Activated CD4-positive, alpha-beta T cell treated with anti-CD3 and anti-CD28 coated beads for 36 hours (primary cell): ENCODE data around the gene PHF21B. TPM values are rescaled to one million over a fixed set of nuclear protein-coding genes. Genes with fewer than 3 reads are reported as not detected.

Experiments
- ATAC-seq: fragments of 200-7000 bp; cut with Tn5 transposase; one replicate; pipeline ENCODE4 v1.10.0; 2021; ENCODE audit warnings: mild to moderate bottlenecking, moderate library complexity
- CTCF ChIA-PET: fragments of 350-600 bp; sonication (Branson Sonifier 250); formaldehyde crosslinking; loops from one replicate; lab custom pipeline; 2021; ENCODE audit warnings: antibody characterized with exemption; lab: Charles Lee
- POLR2A ChIA-PET: fragments of 350-600 bp; sonication (Branson Sonifier 250); formaldehyde crosslinking; loops from one replicate; lab custom pipeline; 2021; ENCODE audit warnings: antibody characterized with exemption, inconsistent platforms; lab: Charles Lee
- DNase-seq: peaks from one replicate; pipeline ENCODE4 v3.0.0-alpha.2; 2020
- H3K27ac Mint-ChIP-seq: one replicate; pipeline ENCODE4 v1.8.0; 2021; ENCODE audit warnings: mixed read lengths
- H3K27me3 Mint-ChIP-seq: one replicate; pipeline ENCODE4 v1.8.0; 2021; ENCODE audit warnings: mixed read lengths
- H3K36me3 Mint-ChIP-seq: one replicate; pipeline ENCODE4 v1.8.0; 2021; ENCODE audit warnings: low read depth, mixed read lengths
- H3K4me1 Mint-ChIP-seq: one replicate; pipeline ENCODE4 v1.8.0; 2021; ENCODE audit warnings: mixed read lengths
- H3K4me3 Mint-ChIP-seq: one replicate; pipeline ENCODE4 v1.8.0; 2021; ENCODE audit warnings: mild to moderate bottlenecking, moderate library complexity, mixed read lengths
- H3K9me3 Mint-ChIP-seq: one replicate; pipeline ENCODE4 v1.8.0; 2021; ENCODE audit warnings: low read depth, mixed read lengths
- intact Hi-C, 2 experiments: fragments of 100-400 bp; cut with DNase I in 1 of 2; cut with micrococcal nuclease in 1 of 2; formaldehyde crosslinking; loops; one replicate each; pipeline versions ENCODE4 v1.14.2 to v1.15.1; 2022 to 2024; cut with DNase I, micrococcal nuclease
- total RNA-seq, 2 experiments: library from RNA; stranded (reverse); gene quantifications; one replicate each; pipeline ENCODE4 v1.2.3, GENCODE V29; 2021

Gene PHF21B
- total RNA-seq, 2 experiments from 2014 or later: not detected

- Mint-ChIP-seq H3K9me3 (no peaks in the 10 kb centered on the region), H3K4me1 (peaks cover 15% of the 10 kb centered on the region), H3K36me3 (no peaks in the 10 kb centered on the region), H3K4me3 (peak overlapping the region; percentile 72), H3K27ac (no peak overlapping the region), H3K27me3 (peaks cover 46% of the 10 kb centered on the region)
- intact Hi-C loops: loop anchor here in 1 of 2 experiments (2.0 kb wide), 1 partner anchor 54 kb away; no protein-coding TSS in a partner anchor
- POLR2A ChIA-PET: no interaction called here
- DNase-seq (no peak), ATAC-seq (no peak)
- CTCF ChIA-PET: interaction anchor here (0.8 kb wide), 1 partner anchor 42 kb away, joined by 3 read pairs; no protein-coding TSS in a partner anchor
These were observed 711 bp upstream of the PHF21B start for GRCh38 chr22:45010532-45010900.

- ChIA-PET CTCF (no interaction called here), POLR2A (no interaction called here)
- intact Hi-C loops: loop anchor here in 1 of 2 experiments (2.0 kb wide), 1 partner anchor 76 kb away; no protein-coding TSS in a partner anchor
- no peaks in the 10 kb centered on the region for H3K36me3 Mint-ChIP-seq
- peaks cover 53% of the 10 kb centered on the region for H3K27me3 Mint-ChIP-seq
- no peaks in the 10 kb centered on the region for H3K9me3 Mint-ChIP-seq
- H3K27ac Mint-ChIP-seq: no peak overlapping the region
- peaks cover 15% of the 10 kb centered on the region for H3K4me1 Mint-ChIP-seq
- ATAC-seq (no peak), DNase-seq (peak; percentile 17)
- no peak overlapping the region for H3K4me3 Mint-ChIP-seq
These were observed 827 bp downstream of the PHF21B start for GRCh38 chr22:45008751-45009605.

GRCh38 chr22:45008186-45008681, 1.6 kb downstream of the PHF21B start:
- intact Hi-C loops: loop anchor here in 1 of 2 experiments (2.0 kb wide), 1 partner anchor 77 kb away; no protein-coding TSS in a partner anchor
- no peak overlapping the region for H3K27ac Mint-ChIP-seq

GRCh38 chr22:45007391-45008185, 2.2 kb downstream of the PHF21B start:
- ATAC-seq (peak; percentile 47), DNase-seq (peak; percentile 44)
- Mint-ChIP-seq H3K9me3 (no peaks in the 10 kb centered on the region), H3K36me3 (no peaks in the 10 kb centered on the region), H3K27ac (no peak overlapping the region), H3K4me3 (no peak overlapping the region), H3K4me1 (peaks cover 15% of the 10 kb centered on the region), H3K27me3 (peaks cover 57% of the 10 kb centered on the region)
- CTCF ChIA-PET: interaction anchor here (0.6 kb wide), 1 partner anchor 429 kb away, joined by 3 read pairs; no protein-coding TSS in a partner anchor
- intact Hi-C loops: loop anchor here in 1 of 2 experiments (1.0 to 2.0 kb wide), 2 partner anchors 32 to 77 kb away; no protein-coding TSS in a partner anchor
- POLR2A ChIA-PET: interaction anchor here (0.9 kb wide), 1 partner anchor 9 kb away, joined by 3 read pairs; no protein-coding TSS in a partner anchor

More at GRCh38 chr22:45008186-45008681, 1.6 kb downstream of the PHF21B start:
- H3K36me3 Mint-ChIP-seq: no peaks in the 10 kb centered on the region
- ChIA-PET CTCF (interaction anchor here (0.6 kb wide), 1 partner anchor 428 kb away, joined by 3 read pairs; no protein-coding TSS in a partner anchor), POLR2A (interaction anchor here (0.9 kb wide), 1 partner anchor 9 kb away, joined by 3 read pairs; no protein-coding TSS in a partner anchor)
- peaks cover 55% of the 10 kb centered on the region for H3K27me3 Mint-ChIP-seq
- peaks cover 15% of the 10 kb centered on the region for H3K4me1 Mint-ChIP-seq
- peak; percentile 29 for DNase-seq
- ATAC-seq: no peak
- H3K4me3 Mint-ChIP-seq: no peak overlapping the region
- no peaks in the 10 kb centered on the region for H3K9me3 Mint-ChIP-seq

DNA sequence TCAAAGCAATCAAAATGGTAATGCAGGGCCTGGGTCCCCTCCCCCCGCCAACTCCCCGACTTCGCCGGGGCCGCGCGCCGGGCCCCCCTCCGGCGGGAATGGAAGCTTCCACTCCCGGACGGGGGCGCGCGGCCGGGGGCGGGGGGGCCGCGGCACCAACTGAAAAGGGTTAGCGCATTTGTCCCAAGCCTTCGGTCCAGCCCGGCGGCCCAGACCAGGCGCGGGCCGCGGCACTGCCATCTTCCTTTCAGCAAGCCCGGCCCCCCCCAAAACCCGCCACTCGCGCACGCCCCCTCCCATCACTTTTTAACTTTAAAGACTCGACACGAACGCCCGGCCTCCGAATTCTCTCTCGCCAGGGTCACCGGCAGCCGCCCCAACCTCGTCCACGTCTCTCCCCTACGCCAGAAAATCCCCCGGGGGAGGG, 2.8 kb downstream of the PHF21B start:
- peaks cover 15% of the 10 kb centered on the region for H3K4me1 Mint-ChIP-seq
- H3K9me3 Mint-ChIP-seq: no peaks in the 10 kb centered on the region
- DNase-seq: no peak
- H3K27me3 Mint-ChIP-seq: peaks cover 53% of the 10 kb centered on the region
- intact Hi-C loops: loop anchor here in 1 of 2 experiments (1.0 kb wide), 1 partner anchor 32 kb away; no protein-coding TSS in a partner anchor
- CTCF ChIA-PET: interaction anchor here (0.8 kb wide), 1 partner anchor 13 kb away, joined by 3 read pairs; no protein-coding TSS in a partner anchor
- H3K27ac Mint-ChIP-seq: no peak overlapping the region
- POLR2A ChIA-PET: no interaction called here
- no peak overlapping the region for H3K4me3 Mint-ChIP-seq
- no peak for ATAC-seq
- no peaks in the 10 kb centered on the region for H3K36me3 Mint-ChIP-seq

DNA sequence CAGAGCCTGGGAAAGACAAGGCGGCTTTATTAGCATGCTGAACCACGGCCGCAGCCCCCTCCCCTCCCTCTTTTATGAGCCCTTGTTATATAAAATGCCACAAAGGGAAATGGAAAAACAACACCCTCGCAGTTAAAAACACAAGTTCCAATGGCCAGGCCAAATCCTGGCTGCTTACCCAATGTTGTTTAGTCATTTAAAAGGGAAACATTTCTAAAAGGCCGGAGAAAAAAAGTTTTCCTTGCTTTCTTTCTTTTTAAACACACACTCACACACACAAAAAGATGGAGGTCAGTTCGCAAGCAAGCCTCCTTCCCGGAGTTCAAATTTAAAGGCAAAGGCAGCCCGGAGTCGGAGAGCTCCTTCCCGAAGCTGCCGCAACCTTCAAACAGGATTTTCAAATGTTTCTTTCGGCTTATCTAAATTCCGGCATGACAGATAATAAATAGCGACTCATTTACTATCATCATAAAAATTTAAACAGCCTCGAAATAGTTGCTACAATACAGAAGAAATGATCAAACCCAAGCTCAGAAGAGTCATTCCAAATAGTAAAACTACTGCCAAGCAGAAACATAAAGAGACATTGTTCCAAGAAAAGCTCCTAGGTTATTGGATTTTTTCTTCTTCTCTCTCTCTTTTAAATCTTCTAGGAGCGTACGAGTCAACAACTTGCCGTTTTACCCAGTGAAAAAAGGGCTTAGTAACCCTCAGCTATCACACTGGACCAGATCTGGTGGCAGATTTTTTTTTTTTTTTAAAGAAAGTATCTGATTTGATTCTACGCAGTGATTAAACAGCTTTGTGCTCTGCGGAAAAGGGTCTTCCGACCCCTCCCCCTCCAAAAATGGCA, 3.5 kb downstream of the PHF21B start:
- H3K36me3 Mint-ChIP-seq: no peaks in the 10 kb centered on the region
- ATAC-seq (no peak), DNase-seq (no peak)
- ChIA-PET POLR2A (no interaction called here), CTCF (interaction anchor here (0.7 to 0.8 kb wide), 2 partner anchors 12 to 143 kb away, joined by 3 read pairs; no protein-coding TSS in a partner anchor)
- no peaks in the 10 kb centered on the region for H3K9me3 Mint-ChIP-seq
- peaks cover 50% of the 10 kb centered on the region for H3K27me3 Mint-ChIP-seq
- intact Hi-C loops: no loop called here
- H3K4me3 Mint-ChIP-seq: no peak overlapping the region
- no peak overlapping the region for H3K27ac Mint-ChIP-seq
- H3K4me1 Mint-ChIP-seq: peaks cover 15% of the 10 kb centered on the region

GRCh38 chr22:45001653-45002052, 8.2 kb downstream of the PHF21B start:
- ATAC-seq: no peak

GRCh38 chr22:45000330-45000729, 9.5 kb downstream of the PHF21B start:
- Mint-ChIP-seq H3K9me3 (no peaks in the 10 kb centered on the region), H3K27ac (no peak overlapping the region), H3K27me3 (peaks cover 31% of the 10 kb centered on the region), H3K4me1 (no peaks in the 10 kb centered on the region), H3K36me3 (no peaks in the 10 kb centered on the region), H3K4me3 (no peak overlapping the region)
- no peak for DNase-seq
- ChIA-PET CTCF (no interaction called here), POLR2A (no interaction called here)
- intact Hi-C loops: no loop called here
- no peak for ATAC-seq

More at GRCh38 chr22:45001653-45002052, 8.2 kb downstream of the PHF21B start:
- no peak for DNase-seq
- Mint-ChIP-seq H3K27ac (no peak overlapping the region), H3K4me3 (no peak overlapping the region), H3K4me1 (peaks cover 5% of the 10 kb centered on the region), H3K9me3 (no peaks in the 10 kb centered on the region), H3K27me3 (peaks cover 40% of the 10 kb centered on the region), H3K36me3 (no peaks in the 10 kb centered on the region)
- intact Hi-C loops: no loop called here
- ChIA-PET POLR2A (interaction anchor here (0.7 kb wide), 1 partner anchor 17 kb away, joined by 3 read pairs; no protein-coding TSS in a partner anchor), CTCF (no interaction called here)

- no peak for ATAC-seq
- ChIA-PET CTCF (no interaction called here), POLR2A (no interaction called here)
- no peak for DNase-seq
- Mint-ChIP-seq H3K4me1 (no peaks in the 10 kb centered on the region), H3K27me3 (peaks cover 25% of the 10 kb centered on the region), H3K9me3 (no peaks in the 10 kb centered on the region), H3K4me3 (no peak overlapping the region), H3K27ac (no peak overlapping the region), H3K36me3 (no peaks in the 10 kb centered on the region)
- intact Hi-C loops: loop anchor here in 1 of 2 experiments (10.0 kb wide), 1 partner anchor 305 kb away; no protein-coding TSS in a partner anchor
These were observed 10.1 kb downstream of the PHF21B start for GRCh38 chr22:44999687-45000086.

DNA sequence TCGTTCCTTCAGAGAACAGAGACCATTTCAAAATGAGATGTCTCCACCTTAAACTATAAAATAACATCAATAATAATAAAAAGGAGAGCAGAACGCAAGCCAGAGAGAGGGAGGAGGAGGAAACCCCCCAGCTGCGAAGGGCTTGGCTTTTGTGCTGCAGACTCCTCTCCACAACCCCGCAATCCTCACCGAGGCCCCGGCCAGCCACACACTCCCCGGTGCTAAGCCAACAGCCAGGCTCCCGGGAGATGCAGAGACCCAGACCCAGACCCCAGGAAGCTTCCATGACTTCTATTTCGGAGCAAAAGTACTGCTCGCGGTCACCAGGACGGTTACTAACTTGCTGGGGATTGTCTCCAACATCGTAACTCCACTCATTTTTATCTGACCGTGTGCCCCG, 10.6 kb downstream of the PHF21B start:
- ChIA-PET CTCF (no interaction called here), POLR2A (no interaction called here)
- Mint-ChIP-seq H3K9me3 (no peaks in the 10 kb centered on the region), H3K27me3 (peaks cover 21% of the 10 kb centered on the region), H3K36me3 (no peaks in the 10 kb centered on the region), H3K4me1 (no peaks in the 10 kb centered on the region), H3K27ac (no peak overlapping the region), H3K4me3 (no peak overlapping the region)
- ATAC-seq: no peak
- intact Hi-C loops: loop anchor here in 1 of 2 experiments (10.0 kb wide), 1 partner anchor 304 kb away; no protein-coding TSS in a partner anchor
- no peak for DNase-seq
